ENCODE data around the gene MIER1.

DNA sequence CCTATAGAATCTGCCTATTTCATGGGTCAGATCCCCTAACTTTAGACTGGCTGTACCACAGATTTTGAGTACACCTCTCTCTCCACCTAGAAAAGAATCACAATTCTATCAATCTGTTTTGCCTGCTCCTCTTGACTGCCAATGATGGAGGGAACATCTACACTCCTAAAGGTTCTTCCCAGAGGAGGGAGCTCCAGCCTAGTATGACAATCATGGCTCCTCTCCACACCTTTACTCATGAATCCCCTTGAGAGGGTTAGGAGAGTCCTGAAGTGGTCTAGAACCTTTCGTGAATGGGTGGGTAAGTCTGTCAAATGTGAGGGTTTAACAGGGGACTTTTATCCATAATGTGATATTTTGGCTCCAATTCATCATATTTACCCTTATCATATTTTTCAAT, 48.1 kb upstream of the MIER1 start:
- TF ChIP-seq YY1 (IDR thresholded peaks at IDR 0.05; ENCODE audit: insufficient read depth, insufficient read length) (no peak), ZNF274 (IDR thresholded peaks at IDR 0.05; ENCODE audit: low read depth, low read length) (no peak)

Data from NT2/D1 (cell line).